GM13977 (cell line): ENCODE data around the gene ART4.

Source experiments
- DNase-seq: peaks from one replicate; pipeline ENCODE4 v3.0.0; 2012; ENCODE audit warnings: low spot score
- CTCF ChIP-seq: IDR thresholded peaks from 2 replicates; pipeline ENCODE4 v1.5.1; 2012; ENCODE audit warnings: mild to moderate bottlenecking, control low read depth; ENCODE audit not compliant: insufficient read depth; ENCODE audit errors: extremely low read depth, missing control alignments
- in situ Hi-C: fragments of 300-500 bp; cut with MboI; formaldehyde crosslinking; loops from one replicate; pipeline ENCODE4 v1.12.0; 2022; ENCODE audit warnings: low sequenced_read_pairs, low pct_unique_long_range_greater_than_20kb, mixed read lengths, inconsistent platforms; ENCODE audit not compliant: unreplicated experiment

ART4 gene

GRCh38 chr12:14873440-14874185 lies 30.3 kb upstream of the ART4 start:
- TF ChIP-seq CTCF: no peak
- DNase-seq: no peak
- in situ Hi-C loops: no loop called here

- in situ Hi-C loops: no loop called here
- DNase-seq: no peak
- no peak for TF ChIP-seq CTCF
Measured at GRCh38 chr12:14871886-14872285, 28.6 kb upstream of the ART4 start.

- no peak for DNase-seq
- in situ Hi-C loops: no loop called here
- no peak for TF ChIP-seq CTCF
Measured at GRCh38 chr12:14871247-14871646, 27.9 kb upstream of the ART4 start.

GRCh38 chr12:14868916-14869506 lies 25.7 kb upstream of the ART4 start:
- in situ Hi-C loops: no loop called here
- DNase-seq: no peak
- TF ChIP-seq CTCF: no peak

GRCh38 chr12:14860490-14860889 lies 17.2 kb upstream of the ART4 start:
- no peak for DNase-seq
- in situ Hi-C loops: no loop called here
- TF ChIP-seq CTCF: no peak

GRCh38 chr12:14858513-14858912 lies 15.2 kb upstream of the ART4 start:
- in situ Hi-C loops: no loop called here
- DNase-seq: no peak
- TF ChIP-seq CTCF: no peak
